ENCODE data around the gene SLC43A3. TPM values are rescaled to one million over a fixed set of nuclear protein-coding genes. Genes with fewer than 3 reads are reported as not detected.
"Not testable (repeated sequence)": the region's sequence is repeated elsewhere in the genome, so short reads cannot be mapped to it uniquely, and the experiment has no call there.

The SLC43A3 gene
- total RNA-seq, 1 donor from 2014 or later = 211 TPM

GRCh38 chr11:57406337-57406904 is 20.5 kb downstream of the SLC43A3 start:
- intact Hi-C loops (cut with DNase I) = no loop called here
- H3K36me3 ChIP-seq = peaks cover 37 to 50% of the 10 kb centered on the region in 2 donors

GRCh38 chr11:57405271-57405860 is 21.6 kb downstream of the SLC43A3 start:
- H3K9me3 ChIP-seq = no peaks in the 10 kb centered on the region
- H3K36me3 ChIP-seq = peaks cover 32 to 40% of the 10 kb centered on the region in 2 donors
- intact Hi-C loops (cut with DNase I) = no loop called here
- no peak overlapping the region for H3K27ac ChIP-seq
- H3K4me3 ChIP-seq = no peak overlapping the region
- no peak for TF ChIP-seq CTCF (IDR thresholded peaks at IDR 0.05)
- peaks cover 0 to 3% of the 10 kb centered on the region in 2 donors for H3K4me1 ChIP-seq
- DNase-seq (ENCODE audit: low spot score in 2 of 2) = no peak
- H3K27me3 ChIP-seq = no peaks in the 10 kb centered on the region

More at GRCh38 chr11:57406337-57406904, 20.5 kb downstream of the SLC43A3 start:
- peaks cover 0 to 3% of the 10 kb centered on the region in 2 donors for H3K4me1 ChIP-seq
- no peaks in the 10 kb centered on the region for H3K9me3 ChIP-seq
- H3K27ac ChIP-seq = peak overlapping the region in 1 of 2 donors; percentile 11
- no peak for TF ChIP-seq CTCF (IDR thresholded peaks at IDR 0.05)
- H3K4me3 ChIP-seq = no peak overlapping the region
- no peaks in the 10 kb centered on the region for H3K27me3 ChIP-seq
- DNase-seq (ENCODE audit: low spot score in 2 of 2) = no peak

- H3K27ac ChIP-seq = no peak overlapping the region
- no peak for TF ChIP-seq CTCF (IDR thresholded peaks at IDR 0.05)
- no peaks in the 10 kb centered on the region for H3K9me3 ChIP-seq
- H3K4me3 ChIP-seq = no peak overlapping the region
- DNase-seq (ENCODE audit: low spot score in 2 of 2) = no peak
- intact Hi-C loops (cut with DNase I) = no loop called here
- peaks cover 17 to 26% of the 10 kb centered on the region in 2 donors for H3K36me3 ChIP-seq
- H3K4me1 ChIP-seq = peaks cover 0 to 3% of the 10 kb centered on the region in 2 donors
- H3K27me3 ChIP-seq = no peaks in the 10 kb centered on the region
These were observed 23.1 kb downstream of the SLC43A3 start for GRCh38 chr11:57403802-57404147.

- H3K9me3 ChIP-seq; H3K4me3 ChIP-seq; intact Hi-C loops (cut with DNase I); H3K27me3 ChIP-seq; DNase-seq (ENCODE audit: low spot score in 2 of 2); H3K4me1 ChIP-seq; H3K27ac ChIP-seq: not testable (repeated sequence)
- peaks cover 12 to 20% of the 10 kb centered on the region in 2 donors for H3K36me3 ChIP-seq
These were observed 23.7 kb downstream of the SLC43A3 start for GRCh38 chr11:57403003-57403801.

- no peak for DNase-seq (ENCODE audit: low spot score in 2 of 2)
- H3K36me3 ChIP-seq = peaks cover 4 to 12% of the 10 kb centered on the region in 2 donors
These were observed 24.5 kb downstream of the SLC43A3 start for GRCh38 chr11:57402188-57403002.

More at GRCh38 chr11:57402188-57403002, 24.5 kb downstream of the SLC43A3 start:
- no peak for TF ChIP-seq CTCF (IDR thresholded peaks at IDR 0.05)
- intact Hi-C loops (cut with DNase I) = no loop called here
- Histone ChIP-seq H3K9me3 (no peaks in the 10 kb centered on the region), H3K4me1 (peaks cover 0 to 3% of the 10 kb centered on the region in 2 donors), H3K27me3 (no peaks in the 10 kb centered on the region), H3K27ac (no peak overlapping the region), H3K4me3 (no peak overlapping the region)
